B cell (primary cell): ENCODE results near the gene TRIM9. TPM values are rescaled to one million over a fixed set of nuclear protein-coding genes. Genes with fewer than 3 reads are reported as not detected.

ENCODE experiments used
- ATAC-seq: fragments of 200-7000 bp; cut with Tn5 transposase; one replicate; pipeline ENCODE4 v1.10.0; 2021; ENCODE audit warnings: low read depth, mild to moderate bottlenecking, moderate number of reproducible peaks, moderate library complexity
- CTCF ChIA-PET: fragments of 350-600 bp; sonication (Branson Sonifier 250); formaldehyde crosslinking; loops from one replicate; lab custom pipeline; 2021; ENCODE audit warnings: antibody characterized with exemption, inconsistent platforms; lab: Charles Lee
- POLR2A ChIA-PET: fragments of 350-600 bp; sonication (Branson Sonifier 250); formaldehyde crosslinking; loops from one replicate; lab custom pipeline; 2021; ENCODE audit warnings: antibody characterized with exemption; lab: Charles Lee
- DNase-seq: peaks from one replicate; pipeline ENCODE4 v3.0.0; 2013
- H2AFZ ChIP-seq: 2 replicates; pipeline ENCODE4 v1.6.1; 2012; ENCODE audit warnings: mild to moderate bottlenecking, low read depth, low read length; ENCODE audit not compliant: insufficient read depth, poor library complexity, severe bottlenecking
- H3K27ac ChIP-seq, 2 donors: 1 replicate in 1 of 2; 2 replicates in 1 of 2; pipeline ENCODE4 v1.5.1; 2012 to 2013; ENCODE audit warnings: low read length in 2 of 2, mild to moderate bottlenecking in 2 of 2, moderate library complexity in 1 of 2
- H3K27me3 ChIP-seq, 4 experiments: fragments of 200-600 bp in 1 of 4; sonication (generic) in 1 of 4; replicated peaks in 1 of 4; 1 replicate in 2 of 4; 2 replicates in 2 of 4; pipeline versions ENCODE4 v1.6.1 to v1.7.0; 2013 to 2016; ENCODE audit warnings: low read length in 3 of 4, mild to moderate bottlenecking in 2 of 4, mixed read lengths in 1 of 4, moderate library complexity in 1 of 4; ENCODE audit not compliant: insufficient read depth in 4 of 4, control insufficient read depth in 3 of 4; ENCODE audit errors: control extremely low read depth in 1 of 4
- H3K36me3 ChIP-seq, 2 experiments: replicated peaks in 1 of 2; 1 replicate in 1 of 2; 2 replicates in 1 of 2; pipeline versions ENCODE4 v1.6.1 to v1.7.1; 2013; ENCODE audit warnings: low read length in 1 of 2; ENCODE audit not compliant: insufficient read depth in 2 of 2, control insufficient read depth in 1 of 2; ENCODE audit errors: control extremely low read depth in 1 of 2, extremely low read depth in 1 of 2
- H3K4me1 ChIP-seq, 2 donors: fragments of 200-600 bp in 1 of 2; sonication (generic) in 1 of 2; 1 replicate in 1 of 2; 2 replicates in 1 of 2; pipeline versions ENCODE4 v1.5.1 to v1.6.1; 2013 to 2017; ENCODE audit warnings: low read length in 2 of 2; ENCODE audit not compliant: control insufficient read depth in 2 of 2, insufficient read depth in 2 of 2
- H3K4me2 ChIP-seq: replicated peaks from 2 replicates; pipeline ENCODE3; 2012; ENCODE audit warnings: mild to moderate bottlenecking, low read depth, low read length; ENCODE audit not compliant: poor library complexity, severe bottlenecking
- H3K4me3 ChIP-seq, 5 experiments: fragments of 200-600 bp in 1 of 5; sonication (generic) in 1 of 5; 1 replicate in 3 of 5; 2 replicates in 2 of 5; pipeline versions ENCODE4 v1.5.1 to v1.7.0; 2011 to 2016; ENCODE audit warnings: low read length in 4 of 5, mild to moderate bottlenecking in 4 of 5, low read depth in 2 of 5, control low read depth in 1 of 5, moderate library complexity in 1 of 5; ENCODE audit not compliant: insufficient read depth in 1 of 5; ENCODE audit errors: control extremely low read depth in 1 of 5, extremely low read depth in 1 of 5
- H3K79me2 ChIP-seq: fragments of 200-600 bp; sonication (generic); one replicate; pipeline ENCODE4 v1.6.0; 2016; ENCODE audit warnings: low read length; ENCODE audit not compliant: control insufficient read depth, insufficient read depth
- H3K9ac ChIP-seq: fragments of 200-600 bp; sonication (generic); 2 replicates; pipeline ENCODE4 v1.6.1; 2017; ENCODE audit warnings: mild to moderate bottlenecking, low read length, moderate library complexity
- H3K9me3 ChIP-seq, 3 donors: one replicate each; pipeline versions ENCODE4 v1.6.1 to v1.7.1; 2013; ENCODE audit warnings: low read length in 2 of 3; ENCODE audit not compliant: control insufficient read depth in 2 of 3, insufficient read depth in 1 of 3; ENCODE audit errors: control extremely low read depth in 1 of 3
- H4K20me1 ChIP-seq: 2 replicates; pipeline ENCODE4 v1.6.0; 2012; ENCODE audit warnings: mild to moderate bottlenecking, low read length; ENCODE audit not compliant: insufficient read depth, control insufficient read depth, poor library complexity, severe bottlenecking
- H3K27ac Mint-ChIP-seq: one replicate; pipeline ENCODE4 v1.8.0; 2021; ENCODE audit warnings: mixed read lengths
- H3K27me3 Mint-ChIP-seq: one replicate; pipeline ENCODE4 v1.8.0; 2021; ENCODE audit warnings: mixed read lengths
- H3K4me1 Mint-ChIP-seq: one replicate; pipeline ENCODE4 v1.8.0; 2021; ENCODE audit warnings: mixed read lengths
- H3K4me3 Mint-ChIP-seq: one replicate; pipeline ENCODE4 v1.8.0; 2021; ENCODE audit warnings: mixed read lengths
- H3K9me3 Mint-ChIP-seq: one replicate; pipeline ENCODE4 v1.8.0; 2022; ENCODE audit warnings: mixed read lengths; ENCODE audit not compliant: insufficient read depth
- EZH2 ChIP-seq: IDR thresholded peaks from 2 replicates; pipeline ENCODE4 v1.6.1; 2012; ENCODE audit warnings: borderline replicate concordance, low read depth, mild to moderate bottlenecking, moderate library complexity, low read length; ENCODE audit not compliant: insufficient read depth, poor library complexity, severe bottlenecking
- WGBS: methylation state at CpG from one replicate; pipeline ENCODE4 v1.1.5; 2013; ENCODE audit warnings: missing lambda C conversion rate; ENCODE audit not compliant: insufficient coverage; 5-methylcytosine and 5-hydroxymethylcytosine counted together
- intact Hi-C: fragments of 100-400 bp; cut with micrococcal nuclease; formaldehyde crosslinking; loops from one replicate; pipeline ENCODE4 v1.10.0; 2022
- polyA plus RNA-seq: library from polyadenylated mRNA; depleted of rRNA; stranded (reverse); fragments of >200 nt; gene quantifications from 2 replicates; pipeline ENCODE4 v1.2.3, GENCODE V29; 2012
- total RNA-seq, 2 donors: library from RNA; stranded (reverse); fragments of 120-200 nt in 1 of 2; gene quantifications; 1 replicate in 1 of 2; 2 replicates in 1 of 2; pipeline versions ENCODE4 v1.2.3 to v1.2.4, GENCODE V29; 2013 to 2022
- TF ChIP-seq, protein P1 (sequence below): fragments of 200-600 bp; IDR thresholded peaks from one replicate; pipeline ENCODE4 v1.8.0; 2022; ENCODE audit warnings: antibody characterized with exemption, mild to moderate bottlenecking

Gene TRIM9
- total and polyA plus RNA-seq, 2 donors (not counting 1 experiment from before 2014, with no cell fraction given), result 0.24 to 0.32 TPM

DNA sequence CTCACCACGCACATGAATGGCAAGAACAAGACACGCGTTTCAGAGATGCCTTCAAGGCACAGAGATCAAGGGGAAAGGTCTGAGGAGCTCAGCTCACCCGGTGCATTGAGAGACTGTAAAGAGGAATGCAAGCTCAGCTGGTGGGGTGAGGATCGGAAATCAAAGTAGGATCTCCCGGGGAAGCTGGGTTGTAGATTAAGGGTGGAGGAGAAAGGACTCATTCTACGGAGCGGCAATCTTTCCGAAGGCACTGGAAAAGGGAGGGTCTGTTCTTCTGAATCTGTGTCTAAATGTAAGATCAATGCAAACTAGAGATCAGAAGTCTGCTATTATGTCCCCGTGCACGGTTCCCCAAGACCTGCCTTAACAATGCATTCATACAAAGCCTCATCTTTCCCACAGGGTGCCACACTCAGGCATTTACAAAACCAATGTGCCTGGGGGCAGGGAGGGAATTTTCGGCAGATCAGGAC is 109.0 kb downstream of the TRIM9 start:
- CTCF ChIA-PET, result no interaction called here
- Mint-ChIP-seq H3K4me3 (no peak overlapping the region), H3K9me3 (no peaks in the 10 kb centered on the region), H3K27ac (no peak overlapping the region), H3K27me3 (peaks cover 11% of the 10 kb centered on the region), H3K4me1 (no peaks in the 10 kb centered on the region)
- 96% methylated on average over 9 of the region's 12 CpGs for WGBS
- Histone ChIP-seq H3K36me3 (no peaks in the 10 kb centered on the region), H3K4me1 (no peaks in the 10 kb centered on the region), H3K79me2 (no peaks in the 10 kb centered on the region), H2AFZ (no peak overlapping the region), H3K4me3 (no peak overlapping the region), H4K20me1 (no peaks in the 10 kb centered on the region), H3K27me3 (no peaks in the 10 kb centered on the region), H3K9ac (no peak overlapping the region), H3K9me3 (no peaks in the 10 kb centered on the region), H3K4me2 (no peak overlapping the region), H3K27ac (no peak overlapping the region)
- DNase-seq (no peak), ATAC-seq (no peak)
- TF ChIP-seq EZH2, result no peak
- TF ChIP-seq, protein P1, sequence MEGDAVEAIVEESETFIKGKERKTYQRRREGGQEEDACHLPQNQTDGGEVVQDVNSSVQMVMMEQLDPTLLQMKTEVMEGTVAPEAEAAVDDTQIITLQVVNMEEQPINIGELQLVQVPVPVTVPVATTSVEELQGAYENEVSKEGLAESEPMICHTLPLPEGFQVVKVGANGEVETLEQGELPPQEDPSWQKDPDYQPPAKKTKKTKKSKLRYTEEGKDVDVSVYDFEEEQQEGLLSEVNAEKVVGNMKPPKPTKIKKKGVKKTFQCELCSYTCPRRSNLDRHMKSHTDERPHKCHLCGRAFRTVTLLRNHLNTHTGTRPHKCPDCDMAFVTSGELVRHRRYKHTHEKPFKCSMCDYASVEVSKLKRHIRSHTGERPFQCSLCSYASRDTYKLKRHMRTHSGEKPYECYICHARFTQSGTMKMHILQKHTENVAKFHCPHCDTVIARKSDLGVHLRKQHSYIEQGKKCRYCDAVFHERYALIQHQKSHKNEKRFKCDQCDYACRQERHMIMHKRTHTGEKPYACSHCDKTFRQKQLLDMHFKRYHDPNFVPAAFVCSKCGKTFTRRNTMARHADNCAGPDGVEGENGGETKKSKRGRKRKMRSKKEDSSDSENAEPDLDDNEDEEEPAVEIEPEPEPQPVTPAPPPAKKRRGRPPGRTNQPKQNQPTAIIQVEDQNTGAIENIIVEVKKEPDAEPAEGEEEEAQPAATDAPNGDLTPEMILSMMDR, result no peak
- intact Hi-C loops, result no loop called here
- POLR2A ChIA-PET, result no interaction called here

DNA sequence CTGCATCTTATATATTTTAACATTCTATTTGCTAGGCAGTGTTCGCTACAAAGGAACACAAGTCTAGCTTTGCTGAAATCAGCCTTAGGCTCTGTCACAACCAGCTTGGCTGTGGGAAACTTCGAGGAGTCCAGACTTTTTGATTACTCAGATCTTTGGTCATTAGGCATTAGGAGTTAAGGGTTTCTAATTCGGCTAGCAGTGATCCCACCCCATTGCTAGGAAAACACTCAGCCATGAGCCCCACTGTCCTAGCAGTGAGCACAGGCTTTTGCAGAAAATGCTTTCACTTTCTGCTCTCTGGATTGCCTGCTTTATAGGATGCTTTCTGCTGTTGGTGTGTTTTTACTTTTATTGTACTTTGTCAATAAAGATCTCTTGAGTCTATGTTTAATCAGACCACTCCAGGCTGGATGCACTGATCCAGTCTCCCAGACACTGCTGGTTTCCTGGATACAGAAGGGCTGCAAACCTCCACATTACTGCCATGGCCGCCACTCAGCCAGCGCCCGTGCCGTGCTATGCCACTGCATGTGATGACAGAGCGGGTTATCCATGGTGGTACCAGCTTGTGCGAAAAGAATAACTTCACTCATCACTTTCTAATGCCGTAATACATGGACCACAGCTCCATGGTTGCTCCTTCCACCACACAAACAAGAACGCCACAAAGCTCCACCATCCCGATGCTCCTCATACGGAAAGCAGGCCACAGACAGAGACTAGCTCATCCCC is 109.6 kb downstream of the TRIM9 start:
- WGBS, result 97% methylated on average over 11 of the region's 13 CpGs
- no peak for ATAC-seq
- intact Hi-C loops, result no loop called here
- Histone ChIP-seq H3K4me2 (no peak overlapping the region), H3K4me3 (no peak overlapping the region), H2AFZ (no peak overlapping the region), H3K9ac (no peak overlapping the region), H4K20me1 (no peaks in the 10 kb centered on the region), H3K27ac (no peak overlapping the region), H3K27me3 (no peaks in the 10 kb centered on the region), H3K79me2 (no peaks in the 10 kb centered on the region), H3K9me3 (no peaks in the 10 kb centered on the region), H3K4me1 (no peaks in the 10 kb centered on the region), H3K36me3 (no peaks in the 10 kb centered on the region)
- Mint-ChIP-seq H3K4me1 (no peaks in the 10 kb centered on the region), H3K27me3 (peaks cover 11% of the 10 kb centered on the region), H3K9me3 (no peaks in the 10 kb centered on the region), H3K27ac (no peak overlapping the region), H3K4me3 (no peak overlapping the region)
- no peak for DNase-seq
- ChIA-PET CTCF (no interaction called here), POLR2A (no interaction called here)
- TF ChIP-seq EZH2, result no peak
- TF ChIP-seq, protein P1, result no peak
